ENCODE measurements around the gene PTPRM.

DNA sequence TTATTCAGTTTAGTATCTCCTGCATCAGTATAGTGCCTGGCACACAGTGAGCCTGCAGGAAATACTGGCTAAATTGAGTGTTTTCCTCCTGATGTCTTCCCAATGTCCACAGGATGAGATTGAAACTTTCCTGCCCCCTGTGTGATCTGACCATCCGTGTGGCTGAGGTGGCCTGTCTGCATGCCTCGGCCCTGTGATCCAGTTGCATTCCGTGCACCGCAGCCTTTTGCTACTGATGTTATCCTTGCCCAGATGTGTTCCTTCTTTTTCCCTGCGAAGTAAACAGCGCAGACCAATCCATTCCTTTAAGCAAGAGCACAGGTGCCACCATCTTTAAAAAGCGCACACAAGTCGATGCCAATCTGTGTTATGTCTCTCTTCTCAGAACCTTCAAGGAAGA, 462.6 kb downstream of the PTPRM start:
- TF ChIP-seq, protein P1, sequence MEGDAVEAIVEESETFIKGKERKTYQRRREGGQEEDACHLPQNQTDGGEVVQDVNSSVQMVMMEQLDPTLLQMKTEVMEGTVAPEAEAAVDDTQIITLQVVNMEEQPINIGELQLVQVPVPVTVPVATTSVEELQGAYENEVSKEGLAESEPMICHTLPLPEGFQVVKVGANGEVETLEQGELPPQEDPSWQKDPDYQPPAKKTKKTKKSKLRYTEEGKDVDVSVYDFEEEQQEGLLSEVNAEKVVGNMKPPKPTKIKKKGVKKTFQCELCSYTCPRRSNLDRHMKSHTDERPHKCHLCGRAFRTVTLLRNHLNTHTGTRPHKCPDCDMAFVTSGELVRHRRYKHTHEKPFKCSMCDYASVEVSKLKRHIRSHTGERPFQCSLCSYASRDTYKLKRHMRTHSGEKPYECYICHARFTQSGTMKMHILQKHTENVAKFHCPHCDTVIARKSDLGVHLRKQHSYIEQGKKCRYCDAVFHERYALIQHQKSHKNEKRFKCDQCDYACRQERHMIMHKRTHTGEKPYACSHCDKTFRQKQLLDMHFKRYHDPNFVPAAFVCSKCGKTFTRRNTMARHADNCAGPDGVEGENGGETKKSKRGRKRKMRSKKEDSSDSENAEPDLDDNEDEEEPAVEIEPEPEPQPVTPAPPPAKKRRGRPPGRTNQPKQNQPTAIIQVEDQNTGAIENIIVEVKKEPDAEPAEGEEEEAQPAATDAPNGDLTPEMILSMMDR (IDR thresholded peaks at IDR 0.05; ENCODE audit: low read depth, low read length, missing input control) = no peak
- TF ChIP-seq TAF1 (conservative IDR thresholded peaks at IDR 0.05) (no peak), RAD21 (IDR thresholded peaks at IDR 0.05) (no peak), ZBTB33 (IDR thresholded peaks at IDR 0.05) (no peak), GABPA (IDR thresholded peaks at IDR 0.05 in 1 of 2, conservative IDR thresholded peaks at IDR 0.05 in 1 of 2) (no peak), SP1 (IDR thresholded peaks at IDR 0.05) (no peak)
